GM12874 (cell line): ENCODE data around the gene PATL2.

Experiments
- TF ChIP-seq, protein P1 (sequence below): IDR thresholded peaks from 2 replicates; pipeline ENCODE4 v1.5.1; 2011; ENCODE audit warnings: low read depth, mild to moderate bottlenecking, control low read depth, low read length, moderate library complexity; ENCODE audit not compliant: insufficient read depth

Gene PATL2

DNA sequence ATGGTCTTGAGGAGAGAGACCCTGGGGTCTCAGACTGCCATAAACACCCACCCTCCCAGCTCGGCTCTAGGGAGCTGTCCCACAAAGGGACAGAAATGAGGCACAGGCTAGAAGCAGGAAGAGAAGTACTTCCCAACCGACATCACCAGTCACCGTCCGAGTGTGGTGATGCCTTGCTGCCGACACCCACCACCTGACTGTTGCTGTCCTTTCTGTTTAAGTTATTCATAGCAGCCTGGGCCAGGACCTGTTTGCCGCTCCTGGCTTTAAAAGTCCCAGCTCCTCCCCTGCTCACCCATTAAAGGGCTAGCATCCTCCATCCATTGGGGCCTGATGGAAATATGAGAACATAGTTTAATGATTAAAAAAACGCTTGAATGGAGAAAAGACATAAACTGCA is 34.4 kb downstream of the PATL2 start:
- TF ChIP-seq, protein P1, sequence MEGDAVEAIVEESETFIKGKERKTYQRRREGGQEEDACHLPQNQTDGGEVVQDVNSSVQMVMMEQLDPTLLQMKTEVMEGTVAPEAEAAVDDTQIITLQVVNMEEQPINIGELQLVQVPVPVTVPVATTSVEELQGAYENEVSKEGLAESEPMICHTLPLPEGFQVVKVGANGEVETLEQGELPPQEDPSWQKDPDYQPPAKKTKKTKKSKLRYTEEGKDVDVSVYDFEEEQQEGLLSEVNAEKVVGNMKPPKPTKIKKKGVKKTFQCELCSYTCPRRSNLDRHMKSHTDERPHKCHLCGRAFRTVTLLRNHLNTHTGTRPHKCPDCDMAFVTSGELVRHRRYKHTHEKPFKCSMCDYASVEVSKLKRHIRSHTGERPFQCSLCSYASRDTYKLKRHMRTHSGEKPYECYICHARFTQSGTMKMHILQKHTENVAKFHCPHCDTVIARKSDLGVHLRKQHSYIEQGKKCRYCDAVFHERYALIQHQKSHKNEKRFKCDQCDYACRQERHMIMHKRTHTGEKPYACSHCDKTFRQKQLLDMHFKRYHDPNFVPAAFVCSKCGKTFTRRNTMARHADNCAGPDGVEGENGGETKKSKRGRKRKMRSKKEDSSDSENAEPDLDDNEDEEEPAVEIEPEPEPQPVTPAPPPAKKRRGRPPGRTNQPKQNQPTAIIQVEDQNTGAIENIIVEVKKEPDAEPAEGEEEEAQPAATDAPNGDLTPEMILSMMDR, result no peak

DNA sequence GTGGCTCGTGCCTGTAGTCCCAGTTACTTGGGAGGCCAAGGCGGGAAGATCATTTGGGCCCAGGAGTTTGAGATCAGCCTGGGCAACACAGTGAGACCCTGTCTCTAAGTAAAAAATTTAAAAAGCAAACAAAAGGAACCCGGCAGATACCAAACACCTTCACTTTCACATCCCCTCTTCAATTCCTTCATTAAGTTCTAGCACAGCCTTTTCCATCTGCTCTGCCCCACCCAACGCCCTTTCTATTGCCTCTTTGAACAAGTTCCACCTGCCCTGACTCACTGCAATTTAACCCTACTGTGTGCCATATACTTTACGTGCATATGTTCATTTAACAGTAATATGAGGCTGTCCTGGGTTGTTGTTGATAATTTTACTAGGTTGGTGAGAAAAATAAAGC is 35.2 kb downstream of the PATL2 start:
- TF ChIP-seq, protein P1, result no peak

DNA sequence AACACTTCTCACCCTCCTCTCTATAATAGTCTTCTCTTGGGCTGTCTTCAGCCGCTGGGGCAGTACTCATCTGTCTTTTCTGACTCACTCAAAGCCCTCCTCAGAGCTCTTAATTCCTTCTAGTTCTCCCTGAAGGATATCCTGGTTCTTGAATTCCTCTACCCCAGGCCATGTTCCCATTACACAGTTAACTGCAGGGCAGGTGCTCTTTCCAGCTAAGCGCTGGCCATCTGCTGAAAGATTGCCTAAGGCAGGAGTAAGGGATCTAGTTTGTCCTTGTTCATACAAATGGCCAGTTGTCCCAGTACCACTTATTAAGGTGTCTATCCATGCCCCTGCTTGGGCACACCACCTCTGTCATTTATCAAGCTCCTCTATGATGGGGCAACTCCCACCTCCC is 37.5 kb downstream of the PATL2 start:
- TF ChIP-seq, protein P1, result no peak

DNA sequence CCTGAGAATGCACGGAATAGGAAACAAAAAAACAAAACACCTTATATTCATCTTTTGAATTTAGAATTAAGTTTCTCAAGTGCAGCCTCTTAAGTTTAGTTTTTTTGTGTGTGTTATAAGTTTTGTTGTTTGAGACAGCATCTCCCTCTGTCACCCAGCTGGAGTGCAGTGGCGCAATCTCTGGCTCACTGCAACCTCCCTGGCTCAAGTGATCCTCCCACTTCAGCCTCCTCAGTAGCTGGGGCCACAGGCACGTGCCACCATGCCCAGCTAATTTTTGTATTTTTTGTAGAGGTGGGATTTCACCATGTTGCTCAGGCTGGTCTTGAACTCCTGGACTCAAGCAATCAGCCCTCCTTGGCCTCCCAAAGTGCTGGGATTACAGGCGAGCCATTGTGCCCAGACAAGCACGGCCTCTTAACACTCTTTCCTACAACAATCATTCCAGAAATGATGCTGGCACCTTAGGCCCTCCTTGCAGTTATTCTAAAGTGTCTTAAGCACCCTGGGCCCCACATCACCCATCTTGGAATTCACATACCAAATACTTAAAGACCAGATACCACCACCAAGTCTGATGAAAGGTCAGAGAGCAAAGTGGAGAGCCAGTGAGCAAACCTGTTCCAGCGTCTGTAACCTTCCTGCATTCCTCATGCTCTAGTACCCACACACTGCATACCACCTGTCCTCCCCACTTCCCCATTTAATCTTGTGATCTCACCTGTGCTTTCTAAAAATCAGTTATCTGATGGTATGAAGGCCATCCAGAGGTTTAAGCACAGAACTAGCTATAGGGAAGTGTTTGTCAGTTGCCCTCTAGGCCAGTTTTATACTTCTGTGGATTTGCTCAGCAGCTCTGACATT is 40.8 kb downstream of the PATL2 start:
- TF ChIP-seq, protein P1, result no peak

DNA sequence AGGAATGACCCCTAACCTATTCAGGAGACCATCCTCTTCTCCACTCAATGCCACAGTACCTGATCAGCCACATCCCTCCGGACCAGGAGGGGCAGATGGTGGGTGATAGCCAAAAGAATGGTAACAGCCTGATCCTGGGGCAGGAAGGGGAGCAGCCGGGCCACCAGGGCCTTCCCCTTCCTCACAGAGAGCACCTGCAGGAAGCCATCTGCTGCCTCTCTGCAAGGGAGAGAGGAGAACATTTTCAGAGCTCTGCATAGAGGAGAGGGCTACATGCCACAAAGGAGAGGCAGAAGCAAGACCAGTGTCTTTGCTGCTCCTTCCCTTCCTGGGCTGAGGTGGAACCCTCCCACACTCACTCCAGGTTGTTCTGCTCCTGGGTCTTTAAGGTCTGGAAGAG is 42.2 kb downstream of the PATL2 start:
- TF ChIP-seq, protein P1, result no peak

DNA sequence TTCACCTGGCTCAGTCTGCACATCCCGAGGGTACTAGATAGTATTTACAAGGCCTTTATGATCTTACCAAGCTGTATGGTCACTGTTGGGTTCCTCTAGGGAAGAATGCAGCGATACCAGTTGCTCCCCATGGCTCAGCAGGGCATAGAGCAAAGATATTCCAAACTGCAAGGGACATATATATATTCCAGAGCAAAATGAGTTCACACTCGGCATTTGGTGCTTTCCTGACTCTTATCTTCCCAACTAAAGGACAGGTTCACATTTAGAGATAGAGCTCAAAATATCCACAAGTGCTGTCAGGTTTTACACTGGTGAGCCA is 44.1 kb downstream of the PATL2 start:
- TF ChIP-seq, protein P1, result no peak

DNA sequence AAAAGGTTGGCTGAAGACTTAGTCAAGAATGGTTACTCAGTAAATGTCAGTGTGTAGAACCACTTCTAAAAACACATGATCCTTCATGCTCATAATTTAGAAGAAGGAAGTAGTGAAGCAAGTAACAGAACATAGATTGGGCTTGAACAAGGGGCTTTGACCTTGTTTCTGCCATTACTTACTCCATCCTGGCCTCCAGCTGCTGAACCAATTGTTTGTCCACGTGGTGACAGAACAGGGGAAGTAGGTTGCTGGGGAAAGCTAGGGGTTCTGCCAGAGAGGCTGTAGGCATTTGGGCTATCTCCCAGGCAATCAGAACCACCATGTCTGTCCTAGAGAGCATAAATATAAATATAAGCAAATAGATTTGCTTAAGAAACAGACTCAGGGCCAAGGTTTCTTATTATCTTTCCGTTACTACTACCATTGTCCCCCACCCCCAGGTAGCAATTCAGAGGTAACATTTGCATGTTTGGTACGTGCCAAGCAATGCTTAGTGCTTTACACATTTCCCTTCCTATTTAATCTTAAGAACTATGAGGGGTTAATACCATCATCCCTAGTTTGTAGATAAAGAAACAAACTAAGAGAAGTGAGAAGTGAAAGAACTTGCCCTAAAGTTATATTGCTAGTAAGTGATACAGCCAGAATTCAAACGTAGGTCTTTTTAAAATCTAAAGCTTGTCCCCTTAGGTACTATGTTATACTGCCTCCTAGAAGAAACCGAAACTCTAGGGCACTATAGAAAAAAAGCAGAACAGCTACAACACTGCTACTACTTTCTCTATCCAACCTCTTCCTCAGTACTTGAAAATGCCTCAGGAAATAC is 44.7 kb downstream of the PATL2 start:
- TF ChIP-seq, protein P1, result no peak
